Keratinocyte (primary cell): ENCODE measurements around the gene SNX24. TPM values are rescaled to one million over a fixed set of nuclear protein-coding genes. Genes with fewer than 3 reads are reported as not detected.

Experiments
- DNase-seq: peaks from one replicate; pipeline ENCODE4 v3.0.0-alpha.2; 2011; ENCODE audit warnings: low read depth, missing footprints, low spot score
- FAIRE-seq: peaks from 2 replicates; lab custom pipeline; 2011; peaks lifted over from hg19 to GRCh38; lab: Jason Lieb, UNC
- H2AFZ ChIP-seq: 2 replicates; pipeline ENCODE4 v1.6.0; 2012; ENCODE audit warnings: low read length, control low read depth, inconsistent platforms; ENCODE audit not compliant: control insufficient read depth
- H3K27ac ChIP-seq: 2 replicates; pipeline ENCODE4 v1.5.1; 2011; ENCODE audit warnings: low read length; ENCODE audit not compliant: control insufficient read depth, insufficient read depth
- H3K27me3 ChIP-seq: 3 replicates; pipeline ENCODE4 v1.6.0; 2011; ENCODE audit warnings: low read length; ENCODE audit not compliant: control insufficient read depth, insufficient read depth; ENCODE audit errors: extremely low read depth
- H3K36me3 ChIP-seq, 2 experiments: 2 replicates in 1 of 2; 3 replicates in 1 of 2; pipeline ENCODE4 v1.5.1; 2011; ENCODE audit warnings: low read length in 2 of 2, mild to moderate bottlenecking in 1 of 2; ENCODE audit not compliant: control insufficient read depth in 2 of 2, insufficient read depth in 2 of 2; ENCODE audit errors: extremely low read depth in 1 of 2
- H3K4me1 ChIP-seq: 3 replicates; pipeline ENCODE4 v1.5.1; 2011; ENCODE audit warnings: low read length; ENCODE audit not compliant: control insufficient read depth, insufficient read depth; ENCODE audit errors: extremely low read depth
- H3K4me2 ChIP-seq: 3 replicates; pipeline ENCODE4 v1.6.0; 2011; ENCODE audit warnings: low read depth, low read length; ENCODE audit not compliant: control insufficient read depth, insufficient read depth; ENCODE audit errors: extremely low read depth
- H3K4me3 ChIP-seq, 3 experiments: fragments of 200-600 bp in 1 of 3; sonication (generic) in 1 of 3; 2 replicates in 2 of 3; 3 replicates in 1 of 3; pipeline ENCODE4 v1.5.1; 2011 to 2016; ENCODE audit warnings: low read length in 3 of 3, mild to moderate bottlenecking in 3 of 3, control low read depth in 2 of 3, inconsistent platforms in 1 of 3, low read depth in 1 of 3, mixed read lengths in 1 of 3, mixed run types in 1 of 3, moderate library complexity in 1 of 3; ENCODE audit not compliant: control insufficient read depth in 2 of 3, insufficient read depth in 2 of 3; ENCODE audit errors: extremely low read depth in 1 of 3
- H3K79me2 ChIP-seq: 2 replicates; pipeline ENCODE4 v1.6.0; 2012; ENCODE audit warnings: low read length; ENCODE audit not compliant: control insufficient read depth, insufficient read depth
- H3K9ac ChIP-seq: 3 replicates; pipeline ENCODE4 v1.6.0; 2011; ENCODE audit warnings: low read length; ENCODE audit not compliant: control insufficient read depth, insufficient read depth; ENCODE audit errors: extremely low read depth
- H3K9me1 ChIP-seq: 3 replicates; pipeline ENCODE4 v1.6.0; 2011; ENCODE audit warnings: low read length; ENCODE audit not compliant: control insufficient read depth, insufficient read depth; ENCODE audit errors: extremely low read depth
- H3K9me3 ChIP-seq: 2 replicates; pipeline ENCODE4 v1.5.1; 2012; ENCODE audit warnings: low read depth, low read length; ENCODE audit not compliant: control insufficient read depth
- H4K20me1 ChIP-seq: 3 replicates; pipeline ENCODE4 v1.6.0; 2011; ENCODE audit warnings: low read length; ENCODE audit not compliant: control insufficient read depth, insufficient read depth; ENCODE audit errors: extremely low read depth
- CTCF ChIP-seq, 3 experiments: IDR thresholded peaks in 1 of 3; conservative IDR thresholded peaks in 1 of 3; optimal IDR thresholded peaks in 1 of 3; 2 replicates in 2 of 3; 3 replicates in 1 of 3; pipeline versions ENCODE3 to v1.5.1; 2011; ENCODE audit warnings: low read length in 3 of 3, mild to moderate bottlenecking in 3 of 3, moderate library complexity in 2 of 3, control low read depth in 1 of 3, inconsistent platforms in 1 of 3; ENCODE audit not compliant: insufficient read depth in 2 of 3; ENCODE audit errors: extremely low read depth in 1 of 3
- EZH2 ChIP-seq: IDR thresholded peaks from one replicate; pipeline ENCODE4 v1.6.1; 2012; ENCODE audit warnings: inconsistent platforms, mild to moderate bottlenecking, low read length, moderate library complexity
- dilution Hi-C: fragments of 300-500 bp; cut with MboI; formaldehyde crosslinking; loops from one replicate; pipeline ENCODE4 v1.7.0; 2020; ENCODE audit warnings: low sequenced_read_pairs; ENCODE audit not compliant: extremely low pct_ligation_motif_present
- polyA plus RNA-seq, 5 experiments: library from polyadenylated mRNA; depleted of rRNA in 3 of 5; stranded (reverse) in 3 of 5; stranded (forward) in 1 of 5; unstranded in 1 of 5; fragments of >200 nt; gene quantifications; 1 replicate in 1 of 5; 2 replicates in 3 of 5; 3 replicates in 1 of 5; pipeline versions ENCODE4 v1.2.1 to v1.2.3, GENCODE V29; 2011 to 2012; ENCODE audit warnings: missing spikeins in 2 of 5, low read depth in 1 of 5, low replicate concordance in 1 of 5

The SNX24 gene
- polyA plus RNA-seq, 1 donor (not counting 4 experiments of a cell fraction or from before 2014, with no cell fraction given) = 15.0 TPM

- dilution Hi-C loops = no loop called here
- H3K9me1 ChIP-seq = no peaks in the 10 kb centered on the region
- no peaks in the 10 kb centered on the region for H3K27me3 ChIP-seq
- no peak overlapping the region for H3K4me3 ChIP-seq
- no peak overlapping the region for H3K4me2 ChIP-seq
- TF ChIP-seq CTCF (optimal IDR thresholded peaks at IDR 0.05 in 1 of 3, IDR thresholded peaks at IDR 0.05 in 1 of 3, conservative IDR thresholded peaks at IDR 0.05 in 1 of 3; ENCODE audit: extremely low read depth in 1 of 3, insufficient read depth in 2 of 3, low read length in 3 of 3) = no peak
- TF ChIP-seq EZH2 = no peak
- no peaks in the 10 kb centered on the region for H3K9me3 ChIP-seq
- H3K9ac ChIP-seq = no peak overlapping the region
- H3K27ac ChIP-seq = no peak overlapping the region
- H3K4me1 ChIP-seq = no peaks in the 10 kb centered on the region
- no peaks in the 10 kb centered on the region for H3K36me3 ChIP-seq
- no peaks in the 10 kb centered on the region for H4K20me1 ChIP-seq
- H2AFZ ChIP-seq = no peak overlapping the region
- no peak for DNase-seq
- no peak for FAIRE-seq
- H3K79me2 ChIP-seq = no peaks in the 10 kb centered on the region
Measured at GRCh38 chr5:122835681-122836080, 9.7 kb upstream of the SNX24 start.

GRCh38 chr5:122836947-122837346 lies 8.5 kb upstream of the SNX24 start:
- dilution Hi-C loops = no loop called here
- no peaks in the 10 kb centered on the region for H4K20me1 ChIP-seq
- no peak for FAIRE-seq
- no peaks in the 10 kb centered on the region for H3K79me2 ChIP-seq
- no peaks in the 10 kb centered on the region for H3K27me3 ChIP-seq
- no peak overlapping the region for H3K4me2 ChIP-seq
- no peak overlapping the region for H3K27ac ChIP-seq
- no peak overlapping the region for H3K9ac ChIP-seq
- no peak overlapping the region for H3K4me3 ChIP-seq
- no peaks in the 10 kb centered on the region for H3K4me1 ChIP-seq
- H3K9me1 ChIP-seq = no peaks in the 10 kb centered on the region
- no peaks in the 10 kb centered on the region for H3K36me3 ChIP-seq
- no peak overlapping the region for H2AFZ ChIP-seq
- TF ChIP-seq EZH2 = no peak
- no peak for TF ChIP-seq CTCF (optimal IDR thresholded peaks at IDR 0.05 in 1 of 3, IDR thresholded peaks at IDR 0.05 in 1 of 3, conservative IDR thresholded peaks at IDR 0.05 in 1 of 3; ENCODE audit: extremely low read depth in 1 of 3, insufficient read depth in 2 of 3, low read length in 3 of 3)
- no peaks in the 10 kb centered on the region for H3K9me3 ChIP-seq
- DNase-seq = no peak
